Measurements from ENCODE around the gene PGAM2. TPM values are rescaled to one million over a fixed set of nuclear protein-coding genes. Genes with fewer than 3 reads are reported as not detected.

PGAM2 gene
- total and polyA plus RNA-seq, 2 of the 4 experiments (the other 2 are of a cell fraction), result not detected

DNA sequence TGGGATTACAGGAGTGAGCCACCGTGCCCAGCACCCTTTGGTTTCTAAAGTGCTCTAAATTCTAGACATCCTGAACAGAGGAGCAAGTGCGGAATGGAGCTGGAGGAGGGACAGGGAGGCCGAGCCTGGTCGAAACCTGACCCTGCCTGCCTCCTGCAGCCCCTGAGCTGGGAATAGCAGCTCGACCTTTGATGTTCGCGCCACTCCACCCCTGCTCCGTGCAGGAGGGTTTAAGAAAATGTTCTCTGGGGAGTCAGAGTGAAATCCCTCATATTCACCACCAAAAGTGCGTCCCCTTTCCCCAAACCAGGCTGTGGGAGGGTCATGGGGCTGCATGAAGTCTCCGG is 1.8 kb downstream of the PGAM2 start:
- no CpG with 5 or more reads among the region's 10 CpGs for WGBS, 2 experiments (ENCODE audit: extremely low coverage in 2 of 2, insufficient read length in 1 of 2)
- H2AK9ac ChIP-seq (replicated peaks; ENCODE audit: low read depth, low read length, poor library complexity), result no peak overlapping the region
- ChIA-PET POLR2A (ENCODE audit: unreplicated experiment) (no interaction called here), CTCF (no interaction called here)
- ATAC-seq (ENCODE audit: low read depth) (no peak), DNase-seq (no peak)
- H3K4me1 ChIP-seq (ENCODE audit: control insufficient read depth, insufficient read depth, low read length), result peaks cover 9% of the 10 kb centered on the region
- H2BK120ac ChIP-seq (ENCODE audit: low read depth, low read length), result no peak overlapping the region
- peaks cover 36% of the 10 kb centered on the region for H3K36me3 ChIP-seq (ENCODE audit: control insufficient read depth, insufficient read depth, low read length)
- H4K8ac ChIP-seq (ENCODE audit: low read depth in 2 of 2, low read length in 2 of 2), result no peak overlapping the region
- H3K9me3 ChIP-seq (ENCODE audit: control insufficient read depth, insufficient read depth, low read length), result no peaks in the 10 kb centered on the region
- H3K4me2 ChIP-seq (ENCODE audit: low read depth, low read length), result no peak overlapping the region
- H3K4ac ChIP-seq (ENCODE audit: low read depth, low read length), result no peak overlapping the region
- no peak overlapping the region for H3K9ac ChIP-seq (ENCODE audit: low read depth, low read length)
- no peak overlapping the region for H3K18ac ChIP-seq (ENCODE audit: low read depth, low read length)
- no peak overlapping the region for H3K56ac ChIP-seq (ENCODE audit: extremely low read depth, insufficient read depth, low read length)
- H3K9me1 ChIP-seq (ENCODE audit: insufficient read depth, low read length), result no peaks in the 10 kb centered on the region
- dilution Hi-C loops (cut with HindIII; ENCODE audit: low sequenced_read_pairs, unreplicated experiment) (no loop called here), intact Hi-C loops (cut with micrococcal nuclease) (no loop called here), in situ Hi-C loops (cut with MboI; ENCODE audit: low sequenced_read_pairs) (no loop called here)
- BruUV-seq (replicated peaks), result no TSS peak
- H3K14ac ChIP-seq (replicated peaks; ENCODE audit: low read depth, low read length), result no peak overlapping the region
- H4K91ac ChIP-seq (ENCODE audit: insufficient read depth, low read depth, low read length), result no peak overlapping the region
- H3K4me3 ChIP-seq (ENCODE audit: insufficient read depth, low read depth, low read length), result no peak overlapping the region
- no peak overlapping the region for H2AK5ac ChIP-seq (ENCODE audit: low read depth, low read length)
- H3K27me3 ChIP-seq (ENCODE audit: control insufficient read depth, insufficient read depth, low read length), result no peaks in the 10 kb centered on the region
- no peak overlapping the region for H2BK5ac ChIP-seq (ENCODE audit: low read depth, low read length, poor library complexity, severe bottlenecking)
- H3K27ac ChIP-seq (ENCODE audit: insufficient read depth, low read length), result no peak overlapping the region
- no peak overlapping the region for H2BK15ac ChIP-seq (ENCODE audit: low read depth, low read length)
- TF ChIP-seq CTCF (conservative IDR thresholded peaks at IDR 0.05; ENCODE audit: low read depth, low read length) (no peak), SMC3 (IDR thresholded peaks at IDR 0.05; ENCODE audit: low read depth, low read length) (no peak), RFX5 (IDR thresholded peaks at IDR 0.05; ENCODE audit: low read depth, low read length) (no peak), CHD1 (IDR thresholded peaks at IDR 0.05; ENCODE audit: low read depth, low read length) (no peak), MAFK (IDR thresholded peaks at IDR 0.05; ENCODE audit: low read depth, low read length) (no peak), RCOR1 (IDR thresholded peaks at IDR 0.05; ENCODE audit: insufficient replicate concordance, low read length) (no peak), RAD21 (IDR thresholded peaks at IDR 0.05; ENCODE audit: low read length) (no peak), CEBPB (IDR thresholded peaks at IDR 0.05; ENCODE audit: low read depth, low read length) (no peak), NFE2L2 (IDR thresholded peaks at IDR 0.05; ENCODE audit: low read depth, low read length) (no peak)
- TF ChIP-seq, protein P1, sequence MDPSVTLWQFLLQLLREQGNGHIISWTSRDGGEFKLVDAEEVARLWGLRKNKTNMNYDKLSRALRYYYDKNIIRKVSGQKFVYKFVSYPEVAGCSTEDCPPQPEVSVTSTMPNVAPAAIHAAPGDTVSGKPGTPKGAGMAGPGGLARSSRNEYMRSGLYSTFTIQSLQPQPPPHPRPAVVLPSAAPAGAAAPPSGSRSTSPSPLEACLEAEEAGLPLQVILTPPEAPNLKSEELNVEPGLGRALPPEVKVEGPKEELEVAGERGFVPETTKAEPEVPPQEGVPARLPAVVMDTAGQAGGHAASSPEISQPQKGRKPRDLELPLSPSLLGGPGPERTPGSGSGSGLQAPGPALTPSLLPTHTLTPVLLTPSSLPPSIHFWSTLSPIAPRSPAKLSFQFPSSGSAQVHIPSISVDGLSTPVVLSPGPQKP (IDR thresholded peaks at IDR 0.05; ENCODE audit: borderline replicate concordance, low read depth, low read length), result no peak
- H4K20me1 ChIP-seq (ENCODE audit: insufficient read depth, low read length), result peaks cover 29% of the 10 kb centered on the region
- 0 out of 4 replicates have a peak, but pooled peaks cover 0 to 4% of the 10 kb centered on the region in 2 experiments for H3K79me1 ChIP-seq (ENCODE audit: low read depth in 1 of 2, low read length in 2 of 2)
- H2BK20ac ChIP-seq (ENCODE audit: low read depth, low read length), result no peak overlapping the region
- no peak overlapping the region for H3K23ac ChIP-seq (ENCODE audit: low read depth, low read length)
- no peak overlapping the region for H2AFZ ChIP-seq (replicated peaks; ENCODE audit: low read length, poor library complexity)
- no peak overlapping the region for H4K5ac ChIP-seq (ENCODE audit: low read depth, low read length)
